Panc1 (cell line): Measurements from ENCODE around the gene NPAS3. TPM values are rescaled to one million over a fixed set of nuclear protein-coding genes. Genes with fewer than 3 reads are reported as not detected.

Experiments used
- ATAC-seq: fragments of 200-7000 bp; cut with Tn5 transposase; 2 replicates; pipeline ENCODE4 v1.9.1; 2020; ENCODE audit warnings: mild to moderate bottlenecking, moderate library complexity
- BruUV-seq: library from RNA; stranded (reverse); fragments of 400-500 nt; replicated peaks from 2 replicates; lab custom pipeline; 2021; lab: Mats Ljungman, UMichigan
- CTCF ChIA-PET: fragments of 300-600 bp; sonication (Branson Sonifier 250); formaldehyde crosslinking; loops from one replicate; lab custom pipeline; 2022; ENCODE audit warnings: antibody characterized with exemption; lab: Charles Lee
- POLR2A ChIA-PET: fragments of 300-600 bp; sonication (Branson Sonifier 250); formaldehyde crosslinking; loops from one replicate; lab custom pipeline; 2022; ENCODE audit warnings: antibody characterized with exemption; lab: Charles Lee
- DNase-seq: peaks from one replicate; pipeline ENCODE4 v3.0.0-alpha.2; 2010; ENCODE audit warnings: low read depth, low spot score
- H3K27ac ChIP-seq: 2 replicates; pipeline ENCODE4 v1.5.1; 2011; ENCODE audit warnings: mild to moderate bottlenecking, low read length, inconsistent platforms
- H3K27me3 ChIP-seq: fragments of 200-500 bp; sonication (Bioruptor generic); 2 replicates; pipeline ENCODE4 v1.6.0; 2014; ENCODE audit warnings: low read length, inconsistent platforms; ENCODE audit not compliant: control insufficient read depth, insufficient read depth
- H3K36me3 ChIP-seq: fragments of 200-500 bp; sonication (Bioruptor generic); 2 replicates; pipeline ENCODE4 v1.5.1; 2014; ENCODE audit warnings: inconsistent platforms, mild to moderate bottlenecking, low read length, moderate library complexity; ENCODE audit not compliant: control insufficient read depth, insufficient read depth
- H3K4me1 ChIP-seq: 2 replicates; pipeline ENCODE4 v1.5.1; 2011; ENCODE audit warnings: inconsistent platforms, mild to moderate bottlenecking, low read length, moderate library complexity; ENCODE audit not compliant: control insufficient read depth, insufficient read depth
- H3K4me3 ChIP-seq, 2 experiments: 2 replicates each; pipeline ENCODE4 v1.5.1; 2011 to 2012; ENCODE audit warnings: low read depth in 2 of 2, low read length in 2 of 2, mild to moderate bottlenecking in 2 of 2, inconsistent platforms in 1 of 2, moderate library complexity in 1 of 2
- H3K9me3 ChIP-seq: fragments of 200-500 bp; sonication (Bioruptor generic); 2 replicates; pipeline ENCODE4 v1.5.1; 2014; ENCODE audit warnings: low read depth, mild to moderate bottlenecking, inconsistent platforms, low read length, moderate library complexity; ENCODE audit not compliant: control insufficient read depth, insufficient read depth
- CTCF ChIP-seq: fragments of 450-650 bp; IDR thresholded peaks from 2 replicates; pipeline ENCODE4 v1.5.1; 2017; ENCODE audit warnings: mild to moderate bottlenecking
- POLR2AphosphoS5 ChIP-seq: IDR thresholded peaks from 2 replicates; pipeline ENCODE4 v1.6.1; 2012; ENCODE audit warnings: mild to moderate bottlenecking, low read depth, low read length, moderate library complexity
- REST ChIP-seq, 2 experiments: IDR thresholded peaks; 2 replicates each; pipeline ENCODE4 v1.6.1; 2011 to 2012; ENCODE audit warnings: low read depth in 2 of 2, control low read depth in 1 of 2, low read length in 1 of 2, mild to moderate bottlenecking in 1 of 2, moderate library complexity in 1 of 2; ENCODE audit not compliant: insufficient read depth in 1 of 2
- SIN3A ChIP-seq: IDR thresholded peaks from 2 replicates; pipeline ENCODE4 v1.6.1; 2012; ENCODE audit warnings: low read depth, mild to moderate bottlenecking, low read length, moderate library complexity, borderline replicate concordance; ENCODE audit not compliant: insufficient read depth
- TCF7L2 ChIP-seq: IDR thresholded peaks from 2 replicates; pipeline ENCODE4 v1.6.1; 2011; ENCODE audit warnings: mild to moderate bottlenecking, low read depth, low read length, inconsistent platforms
- in situ Hi-C: cut with HindIII; loops from 2 replicates; pipeline ENCODE4 v1.10.0; 2016; ENCODE audit warnings: low sequenced_read_pairs, low pct_unique_long_range_greater_than_20kb
- intact Hi-C: fragments of 100-400 bp; cut with micrococcal nuclease; formaldehyde crosslinking; loops from one replicate; pipeline ENCODE4 v1.10.0; 2022; ENCODE audit not compliant: unreplicated experiment
- total RNA-seq: library from RNA; stranded (reverse); gene quantifications from one replicate; pipeline ENCODE4 v1.2.1, GENCODE V29; 2021; ENCODE audit not compliant: unreplicated experiment

Gene NPAS3
- total RNA-seq, 1 experiment from 2014 or later: 0.23 TPM

GRCh38 chr14:33279865-33280264 is 341.2 kb downstream of the NPAS3 start:
- no peak for ATAC-seq
- no TSS peak for BruUV-seq

GRCh38 chr14:33280646-33281045 is 342.0 kb downstream of the NPAS3 start:
- in situ Hi-C loops: no loop called here
- no peak for TF ChIP-seq POLR2AphosphoS5
- no peak for TF ChIP-seq CTCF
- Histone ChIP-seq H3K4me3 (no peak overlapping the region), H3K9me3 (no peaks in the 10 kb centered on the region), H3K4me1 (no peaks in the 10 kb centered on the region), H3K27ac (no peak overlapping the region), H3K27me3 (no peaks in the 10 kb centered on the region), H3K36me3 (no peaks in the 10 kb centered on the region)
- no TSS peak for BruUV-seq
- DNase-seq (no peak), ATAC-seq (no peak)
- intact Hi-C loops: no loop called here
- ChIA-PET CTCF (no interaction called here), POLR2A (no interaction called here)

More at GRCh38 chr14:33279865-33280264, 341.2 kb downstream of the NPAS3 start:
- CTCF ChIA-PET: no interaction called here
- Histone ChIP-seq H3K27ac (no peak overlapping the region), H3K4me3 (no peak overlapping the region), H3K27me3 (no peaks in the 10 kb centered on the region), H3K9me3 (no peaks in the 10 kb centered on the region), H3K4me1 (no peaks in the 10 kb centered on the region), H3K36me3 (no peaks in the 10 kb centered on the region)
- in situ Hi-C loops (no loop called here), intact Hi-C loops (no loop called here)
- no peak for DNase-seq
- TF ChIP-seq REST (IDR thresholded peaks at IDR 0.05; ENCODE audit: insufficient read depth in 1 of 2, low read depth in 2 of 2, low read length in 1 of 2) (no peak), TCF7L2 (no peak), SIN3A (no peak), CTCF (no peak), POLR2AphosphoS5 (no peak)
- POLR2A ChIA-PET: no interaction called here
